ENCODE data around the gene UCK1. TPM values are rescaled to one million over a fixed set of nuclear protein-coding genes. Genes with fewer than 3 reads are reported as not detected.

The UCK1 gene
- polyA plus RNA-seq, 1 donor (not counting 4 experiments of a cell fraction or from before 2014, with no cell fraction given) = 15.4 TPM

GRCh38 chr9:131477816-131478419, 53.1 kb downstream of the UCK1 start:
- no peak overlapping the region for H3K9ac ChIP-seq (ENCODE audit: control insufficient read depth, extremely low read depth, insufficient read depth, low read length)
- H4K20me1 ChIP-seq (ENCODE audit: control insufficient read depth, extremely low read depth, insufficient read depth, low read length) = peaks cover 19% of the 10 kb centered on the region
- dilution Hi-C loops (cut with MboI; ENCODE audit: extremely low pct_ligation_motif_present, low sequenced_read_pairs) = no loop called here
- H3K4me1 ChIP-seq (ENCODE audit: control insufficient read depth, extremely low read depth, insufficient read depth, low read length) = peaks cover 4% of the 10 kb centered on the region
- H3K9me3 ChIP-seq (ENCODE audit: control insufficient read depth, low read depth, low read length) = no peaks in the 10 kb centered on the region
- H3K4me3 ChIP-seq (ENCODE audit: control insufficient read depth in 2 of 3, extremely low read depth in 1 of 3, insufficient read depth in 2 of 3, low read depth in 1 of 3, low read length in 3 of 3) = no peak overlapping the region
- peaks cover 62 to 66% of the 10 kb centered on the region in 2 experiments for H3K36me3 ChIP-seq (ENCODE audit: control insufficient read depth in 2 of 2, extremely low read depth in 1 of 2, insufficient read depth in 2 of 2, low read length in 2 of 2)
- H2AFZ ChIP-seq (ENCODE audit: control insufficient read depth, low read length) = no peak overlapping the region
- no peak overlapping the region for H3K27ac ChIP-seq (ENCODE audit: control insufficient read depth, insufficient read depth, low read length)
- FAIRE-seq (no peak), DNase-seq (ENCODE audit: low read depth, low spot score) (no peak)
- no peak overlapping the region for H3K4me2 ChIP-seq (ENCODE audit: control insufficient read depth, extremely low read depth, insufficient read depth, low read depth, low read length)
- TF ChIP-seq EZH2 (IDR thresholded peaks at IDR 0.05; ENCODE audit: low read length) = no peak
- TF ChIP-seq, protein P1, sequence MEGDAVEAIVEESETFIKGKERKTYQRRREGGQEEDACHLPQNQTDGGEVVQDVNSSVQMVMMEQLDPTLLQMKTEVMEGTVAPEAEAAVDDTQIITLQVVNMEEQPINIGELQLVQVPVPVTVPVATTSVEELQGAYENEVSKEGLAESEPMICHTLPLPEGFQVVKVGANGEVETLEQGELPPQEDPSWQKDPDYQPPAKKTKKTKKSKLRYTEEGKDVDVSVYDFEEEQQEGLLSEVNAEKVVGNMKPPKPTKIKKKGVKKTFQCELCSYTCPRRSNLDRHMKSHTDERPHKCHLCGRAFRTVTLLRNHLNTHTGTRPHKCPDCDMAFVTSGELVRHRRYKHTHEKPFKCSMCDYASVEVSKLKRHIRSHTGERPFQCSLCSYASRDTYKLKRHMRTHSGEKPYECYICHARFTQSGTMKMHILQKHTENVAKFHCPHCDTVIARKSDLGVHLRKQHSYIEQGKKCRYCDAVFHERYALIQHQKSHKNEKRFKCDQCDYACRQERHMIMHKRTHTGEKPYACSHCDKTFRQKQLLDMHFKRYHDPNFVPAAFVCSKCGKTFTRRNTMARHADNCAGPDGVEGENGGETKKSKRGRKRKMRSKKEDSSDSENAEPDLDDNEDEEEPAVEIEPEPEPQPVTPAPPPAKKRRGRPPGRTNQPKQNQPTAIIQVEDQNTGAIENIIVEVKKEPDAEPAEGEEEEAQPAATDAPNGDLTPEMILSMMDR (optimal IDR thresholded peaks at IDR 0.05 in 1 of 3, IDR thresholded peaks at IDR 0.05 in 1 of 3, conservative IDR thresholded peaks at IDR 0.05 in 1 of 3; ENCODE audit: extremely low read depth in 1 of 3, insufficient read depth in 2 of 3, low read length in 3 of 3) = no peak
- H3K27me3 ChIP-seq (ENCODE audit: control insufficient read depth, extremely low read depth, insufficient read depth, low read length) = no peaks in the 10 kb centered on the region
- H3K9me1 ChIP-seq (ENCODE audit: control insufficient read depth, extremely low read depth, insufficient read depth, low read length) = no peaks in the 10 kb centered on the region
- H3K79me2 ChIP-seq (ENCODE audit: control insufficient read depth, insufficient read depth, low read length) = peaks cover 14% of the 10 kb centered on the region

DNA sequence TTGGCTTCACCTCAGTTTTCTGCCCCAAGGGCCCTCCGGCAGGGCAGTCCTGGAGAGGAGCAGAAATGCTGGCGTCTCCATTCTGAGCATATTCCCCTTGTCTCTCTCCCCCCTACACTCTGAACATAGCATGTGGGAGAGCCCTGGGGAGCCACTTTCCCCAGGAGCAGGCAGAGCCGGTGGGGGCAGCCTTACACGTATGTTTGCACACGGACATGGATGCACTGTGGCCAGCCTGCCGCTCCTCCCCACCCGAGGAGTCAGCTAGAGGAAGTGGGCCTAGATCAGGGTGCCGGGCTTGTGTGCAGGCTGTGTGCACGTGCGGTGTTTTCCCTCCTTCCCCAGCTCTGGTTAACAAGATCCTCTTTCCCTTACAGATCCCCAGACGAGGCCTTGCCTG, 53.7 kb downstream of the UCK1 start:
- no peak overlapping the region for H3K27ac ChIP-seq (ENCODE audit: control insufficient read depth, insufficient read depth, low read length)
- FAIRE-seq (no peak), DNase-seq (ENCODE audit: low read depth, low spot score) (no peak)
- H3K9me3 ChIP-seq (ENCODE audit: control insufficient read depth, low read depth, low read length) = no peaks in the 10 kb centered on the region
- no peak overlapping the region for H3K9ac ChIP-seq (ENCODE audit: control insufficient read depth, extremely low read depth, insufficient read depth, low read length)
- H2AFZ ChIP-seq (ENCODE audit: control insufficient read depth, low read length) = no peak overlapping the region
- dilution Hi-C loops (cut with MboI; ENCODE audit: extremely low pct_ligation_motif_present, low sequenced_read_pairs) = no loop called here
- peaks cover 62 to 64% of the 10 kb centered on the region in 2 experiments for H3K36me3 ChIP-seq (ENCODE audit: control insufficient read depth in 2 of 2, extremely low read depth in 1 of 2, insufficient read depth in 2 of 2, low read length in 2 of 2)
- peaks cover 17% of the 10 kb centered on the region for H3K79me2 ChIP-seq (ENCODE audit: control insufficient read depth, insufficient read depth, low read length)
- H4K20me1 ChIP-seq (ENCODE audit: control insufficient read depth, extremely low read depth, insufficient read depth, low read length) = peaks cover 21% of the 10 kb centered on the region
- H3K4me2 ChIP-seq (ENCODE audit: control insufficient read depth, extremely low read depth, insufficient read depth, low read depth, low read length) = no peak overlapping the region
- H3K27me3 ChIP-seq (ENCODE audit: control insufficient read depth, extremely low read depth, insufficient read depth, low read length) = no peaks in the 10 kb centered on the region
- TF ChIP-seq, protein P1 (optimal IDR thresholded peaks at IDR 0.05 in 1 of 3, IDR thresholded peaks at IDR 0.05 in 1 of 3, conservative IDR thresholded peaks at IDR 0.05 in 1 of 3; ENCODE audit: extremely low read depth in 1 of 3, insufficient read depth in 2 of 3, low read length in 3 of 3) = no peak
- TF ChIP-seq EZH2 (IDR thresholded peaks at IDR 0.05; ENCODE audit: low read length) = no peak
- no peak overlapping the region for H3K4me3 ChIP-seq (ENCODE audit: control insufficient read depth in 2 of 3, extremely low read depth in 1 of 3, insufficient read depth in 2 of 3, low read depth in 1 of 3, low read length in 3 of 3)
- H3K9me1 ChIP-seq (ENCODE audit: control insufficient read depth, extremely low read depth, insufficient read depth, low read length) = no peaks in the 10 kb centered on the region
- peaks cover 4% of the 10 kb centered on the region for H3K4me1 ChIP-seq (ENCODE audit: control insufficient read depth, extremely low read depth, insufficient read depth, low read length)

All from keratinocyte (primary cell).